ENCODE results near the gene KRIT1. TPM values are rescaled to one million over a fixed set of nuclear protein-coding genes. Genes with fewer than 3 reads are reported as not detected.
"Not testable (repeated sequence)": the region's sequence is repeated elsewhere in the genome, so short reads cannot be mapped to it uniquely, and the experiment has no call there.

KRIT1 gene
- total RNA-seq, 2 donors from 2014 or later: 22.1 to 31.6 TPM

GRCh38 chr7:92254800-92255199, 9.1 kb upstream of the KRIT1 start:
- DNase-seq, ATAC-seq: not testable (repeated sequence)
- intact Hi-C loops (cut with DNase I): loop anchor here in 1 of 2 donors (5.0 kb wide), 1 partner anchor 38 kb away; no protein-coding TSS in a partner anchor

DNA sequence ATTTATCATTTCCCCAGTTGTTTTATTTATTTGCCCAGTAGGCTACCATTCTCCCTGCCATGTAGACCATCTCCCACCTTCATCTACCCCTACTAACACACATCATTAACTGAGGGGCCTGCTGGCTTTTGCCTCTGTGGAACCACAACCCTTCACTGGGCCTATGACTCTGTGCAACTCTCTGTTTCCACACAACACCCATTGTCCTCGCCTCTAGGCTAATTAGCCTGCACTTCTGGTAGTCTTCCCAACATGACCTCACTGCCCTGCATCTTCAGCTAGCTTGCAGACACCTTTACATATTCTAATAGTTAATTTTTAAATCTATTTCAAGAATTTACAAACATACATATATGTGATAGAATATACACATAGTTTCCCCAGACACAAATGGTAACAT, 7.5 kb upstream of the KRIT1 start:
- DNase-seq: no peak
- intact Hi-C loops (cut with DNase I): loop anchor here in 1 of 2 donors (5.0 kb wide), 1 partner anchor 39 kb away; no protein-coding TSS in a partner anchor

DNA sequence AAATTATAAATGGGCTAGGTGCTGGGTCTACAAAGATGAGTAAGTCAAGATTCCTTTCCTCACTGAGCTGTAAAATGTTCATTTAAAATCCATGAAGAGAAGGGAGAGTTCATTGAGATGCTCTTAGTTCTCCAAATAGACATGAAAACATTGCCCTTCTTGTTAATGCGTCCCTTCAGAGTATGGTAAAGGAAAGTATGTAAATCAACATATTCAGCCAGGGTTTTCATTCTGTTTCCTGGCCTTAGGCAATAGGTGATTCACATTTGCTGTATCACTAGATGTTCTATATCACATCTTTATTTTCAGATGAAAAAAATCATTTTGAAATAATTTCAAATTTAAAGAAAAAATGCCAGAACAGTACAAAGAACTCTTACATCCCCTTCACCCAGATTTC, 5.5 kb upstream of the KRIT1 start:
- ATAC-seq: no peak
- intact Hi-C loops (cut with DNase I): loop anchor here in 1 of 2 donors (5.0 kb wide), 1 partner anchor 41 kb away; no protein-coding TSS in a partner anchor
- no peak for DNase-seq

More for the DNA sequence above, 7.5 kb upstream of the KRIT1 start:
- ATAC-seq: no peak

- no peak for DNase-seq
- intact Hi-C loops (cut with DNase I): loop anchor here in 1 of 2 donors (5.0 kb wide), 1 partner anchor 42 kb away; no protein-coding TSS in a partner anchor
- ATAC-seq: no peak
Measured at GRCh38 chr7:92250603-92251002, 4.9 kb upstream of the KRIT1 start.

GRCh38 chr7:92246360-92247101, 817 bp upstream of the KRIT1 start:
- intact Hi-C loops (cut with DNase I): loop anchor here in 1 of 2 donors (10.0 kb wide), 2 partner anchors 98 to 198 kb away; partner anchors contain the start of gene GATAD1
- peak; percentile 32 to 45 for ATAC-seq
- DNase-seq: peak; percentile 21

DNA sequence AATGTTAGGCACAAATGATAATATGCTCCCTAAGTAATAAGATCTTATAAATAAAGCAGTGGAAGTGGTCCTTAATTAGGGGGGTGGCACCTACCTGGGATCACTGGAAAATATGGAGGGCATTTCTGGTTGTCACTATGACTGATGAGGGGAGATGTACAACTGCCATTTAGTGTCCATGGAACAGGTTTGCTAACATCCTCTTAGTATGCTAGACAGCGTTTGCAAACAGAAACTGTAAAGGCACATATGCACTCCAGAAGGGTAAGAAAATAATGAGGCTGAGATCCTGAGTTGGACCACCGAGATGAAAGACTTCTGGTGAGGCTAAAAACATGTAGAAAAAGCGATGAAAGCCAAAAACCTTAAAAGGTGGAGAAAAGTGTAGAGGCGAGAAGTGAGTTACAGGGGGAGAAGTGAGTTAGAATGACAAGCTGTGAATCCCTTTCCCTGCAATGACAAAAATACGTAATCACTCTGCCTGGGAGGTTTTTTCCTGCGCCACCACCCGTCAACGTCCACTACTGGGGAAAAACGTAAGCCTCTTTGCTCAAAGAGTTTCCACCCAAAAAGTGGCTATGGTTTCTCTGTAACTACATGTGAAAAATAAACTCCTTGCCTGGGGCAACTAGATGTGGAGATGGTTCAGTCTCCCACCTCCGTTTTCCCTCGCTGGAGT, 767 bp downstream of the KRIT1 start:
- no peak for DNase-seq
- intact Hi-C loops (cut with DNase I): loop anchor here in 1 of 2 donors (10.0 kb wide), 2 partner anchors 100 to 200 kb away; partner anchors contain the start of gene GATAD1
- ATAC-seq: peak in 1 of 2 donors; percentile 2

GRCh38 chr7:92242972-92243371, 2.7 kb downstream of the KRIT1 start:
- no peak for ATAC-seq
- DNase-seq: no peak
- intact Hi-C loops (cut with DNase I): loop anchor here in 1 of 2 donors (10.0 kb wide), 2 partner anchors 102 to 202 kb away; partner anchors contain the start of gene GATAD1

DNA sequence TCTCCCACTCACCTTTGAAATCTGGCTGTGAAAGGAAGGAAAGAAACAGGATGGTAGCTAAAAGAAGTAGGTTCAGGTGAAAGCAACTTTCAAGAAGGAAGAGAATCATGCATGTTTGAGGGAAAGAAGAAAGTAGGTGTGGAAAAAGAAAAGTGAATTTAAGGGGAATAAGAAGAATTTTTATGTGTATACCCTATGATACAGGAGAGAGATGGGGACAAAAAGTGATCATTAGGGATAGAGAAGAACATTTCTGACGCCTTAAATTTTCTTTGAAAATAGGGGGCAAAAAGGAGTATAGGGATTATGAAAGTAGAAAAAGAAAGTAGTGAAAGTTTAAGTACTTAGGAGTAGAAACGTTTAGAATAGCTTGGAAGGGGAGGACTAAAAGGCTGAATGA, 15.2 kb downstream of the KRIT1 start:
- ATAC-seq (no peak), DNase-seq (no peak)
- intact Hi-C loops (cut with DNase I): no loop called here

GRCh38 chr7:92228742-92229141, 17.0 kb downstream of the KRIT1 start:
- intact Hi-C loops (cut with DNase I): loop anchor here in 1 of 2 donors (10.0 kb wide), 1 partner anchor 134 kb away; no protein-coding TSS in a partner anchor
- ATAC-seq (no peak), DNase-seq (no peak)

- intact Hi-C loops (cut with DNase I): loop anchor here in 1 of 2 donors (10.0 kb wide), 1 partner anchor 133 kb away; no protein-coding TSS in a partner anchor
- no peak for ATAC-seq
- no peak for DNase-seq
Measured at GRCh38 chr7:92228100-92228499, 17.6 kb downstream of the KRIT1 start.

DNA sequence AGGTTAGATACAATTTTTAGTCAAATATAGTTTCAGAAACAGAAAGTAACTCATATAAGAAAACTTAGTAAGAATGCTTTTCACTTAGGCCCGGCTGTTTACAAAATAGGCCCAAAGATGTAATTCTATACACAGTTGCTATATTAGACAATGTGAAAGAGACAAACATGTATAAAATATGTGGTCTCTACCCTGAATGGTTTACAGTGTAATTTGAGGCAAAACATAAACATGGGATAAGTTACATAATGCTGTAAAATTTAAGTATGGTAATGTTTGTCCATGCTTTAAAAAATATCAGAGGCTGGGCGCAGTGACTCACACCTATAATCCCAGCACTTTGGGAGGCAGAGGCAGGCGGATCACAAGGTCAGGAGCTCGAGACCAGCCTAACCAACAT, 18.7 kb downstream of the KRIT1 start:
- DNase-seq (no peak), ATAC-seq (no peak)
- intact Hi-C loops (cut with DNase I): loop anchor here in 1 of 2 donors (10.0 kb wide), 1 partner anchor 132 kb away; no protein-coding TSS in a partner anchor

GRCh38 chr7:92221766-92222165, 23.9 kb downstream of the KRIT1 start:
- DNase-seq: no peak
- no peak for ATAC-seq
- intact Hi-C loops (cut with DNase I): loop anchor here in 1 of 2 donors (10.0 kb wide), 1 partner anchor 127 kb away; no protein-coding TSS in a partner anchor

DNA sequence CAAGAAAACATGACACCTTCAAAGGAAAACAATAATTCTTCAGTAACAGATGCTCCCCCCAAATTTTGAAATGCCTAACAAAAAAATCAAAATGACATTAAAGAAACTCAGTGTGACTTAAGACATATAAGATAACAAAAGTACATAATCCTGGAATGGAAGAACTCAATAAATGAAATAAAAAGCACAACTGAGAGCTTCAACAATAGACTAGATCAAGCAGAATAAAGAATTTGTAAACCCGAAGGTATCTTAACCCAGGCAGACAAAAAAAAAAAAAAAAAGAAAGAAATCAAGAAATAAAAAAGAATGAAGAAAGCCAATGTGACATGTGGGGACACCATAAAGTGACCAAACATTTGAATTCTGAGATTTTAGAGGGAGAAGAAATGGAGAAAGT, 39.0 kb downstream of the KRIT1 start:
- intact Hi-C loops (cut with DNase I): no loop called here
- ATAC-seq (no peak), DNase-seq (no peak)

- intact Hi-C loops (cut with DNase I): no loop called here
- no peak for DNase-seq
- no peak for ATAC-seq
Measured at GRCh38 chr7:92205987-92206386, 39.7 kb downstream of the KRIT1 start.

DNA sequence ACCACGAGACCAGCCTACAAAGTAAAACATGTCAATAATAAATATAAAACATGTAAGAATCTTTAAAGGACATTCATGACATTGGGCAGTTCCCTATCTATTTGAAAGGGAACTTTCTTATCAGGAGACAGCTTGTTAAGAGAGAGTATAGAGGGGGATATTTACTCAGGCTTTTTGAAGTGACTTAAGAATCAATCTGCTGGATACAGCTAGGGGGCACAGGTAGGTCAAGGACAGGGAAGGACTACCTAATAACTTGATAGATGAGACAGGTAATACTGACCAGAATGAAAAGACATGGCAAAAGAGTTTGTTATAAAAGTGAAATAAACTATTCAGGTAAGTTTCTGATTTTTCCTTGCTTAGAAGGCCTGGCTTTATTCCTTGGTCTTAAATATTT, 44.9 kb downstream of the KRIT1 start:
- DNase-seq (no peak), ATAC-seq (no peak)
- intact Hi-C loops (cut with DNase I): no loop called here

- no peak for DNase-seq
- ATAC-seq: no peak
- intact Hi-C loops (cut with DNase I): no loop called here
Measured at GRCh38 chr7:92192326-92192725, 53.4 kb downstream of the KRIT1 start.

- DNase-seq; ATAC-seq; intact Hi-C loops (cut with DNase I): not testable (repeated sequence)
Measured at GRCh38 chr7:92189246-92189645, 56.5 kb downstream of the KRIT1 start.

DNA sequence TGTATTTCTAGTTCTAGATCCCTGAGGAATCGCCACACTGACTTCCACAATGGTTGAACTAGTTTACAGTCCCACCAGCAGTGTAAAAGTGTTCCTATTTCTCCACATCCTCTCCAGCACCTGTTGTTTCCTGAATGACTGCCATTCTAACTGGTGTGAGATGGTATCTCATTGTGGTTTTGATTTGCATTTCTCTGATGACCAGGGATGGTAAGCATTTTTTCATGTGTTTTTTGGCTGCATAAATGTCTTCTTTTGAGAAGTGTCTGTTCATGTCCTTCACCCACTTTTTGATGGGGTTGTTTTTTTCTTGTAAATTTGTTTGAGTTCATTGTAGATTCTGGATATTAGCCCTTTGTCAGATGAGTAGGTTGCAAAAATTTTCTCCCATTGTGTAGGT, 61.4 kb downstream of the KRIT1 start:
- intact Hi-C loops (cut with DNase I); ATAC-seq; DNase-seq: not testable (repeated sequence)
